HepG2 (cell line): ENCODE data around the gene NELFCD. TPM values are rescaled to one million over a fixed set of nuclear protein-coding genes. Genes with fewer than 3 reads are reported as not detected.

ENCODE experiments used
- ATAC-seq: fragments of 200-7000 bp; cut with Tn5 transposase; 3 replicates; pipeline ENCODE4 v1.9.1; 2020; ENCODE audit warnings: mild to moderate bottlenecking, moderate library complexity
- BruUV-seq: library from RNA; stranded (reverse); fragments of 400-500 nt; replicated peaks from 2 replicates; lab custom pipeline; 2021; lab: Mats Ljungman, UMichigan
- CTCF ChIA-PET: fragments of 300-600 bp; formaldehyde crosslinking; extraction: SDS; loops from one replicate; lab custom pipeline; 2021; ENCODE audit warnings: low total read pairs, inconsistent platforms, low intra/inter-chr PET ratio; lab: Yijun Ruan, JAX
- POLR2A ChIA-PET: fragments of 350-600 bp; sonication (Branson Sonifier 250); formaldehyde crosslinking; loops from one replicate; lab custom pipeline; 2020; ENCODE audit warnings: antibody characterized with exemption, inconsistent platforms; lab: Yijun Ruan, JAX
- DNase-seq: peaks from one replicate; pipeline ENCODE4 v3.0.0-alpha.2; 2015; ENCODE audit warnings: low spot score
- FAIRE-seq: peaks from 3 replicates; lab custom pipeline; 2011; peaks lifted over from hg19 to GRCh38; lab: Jason Lieb, UNC
- H2AFZ ChIP-seq: one replicate; pipeline ENCODE4 v1.6.1; 2011; ENCODE audit warnings: low read length, inconsistent platforms
- H3K27ac ChIP-seq: fragments of 300-600 bp; 3 replicates; pipeline ENCODE4 v1.8.0; 2011; ENCODE audit warnings: mixed run types, mild to moderate bottlenecking, mixed read lengths, low read length, inconsistent platforms; ENCODE audit not compliant: insufficient read depth; ENCODE audit errors: extremely low read length
- H3K27me3 ChIP-seq, 2 experiments: fragments of 200-600 bp in 1 of 2; 2 replicates in 1 of 2; 3 replicates in 1 of 2; pipeline versions ENCODE4 v1.6.0 to v1.8.0; 2011; ENCODE audit warnings: low read length in 2 of 2, mild to moderate bottlenecking in 2 of 2, moderate library complexity in 2 of 2, inconsistent platforms in 1 of 2; ENCODE audit not compliant: insufficient read depth in 2 of 2, control insufficient read depth in 1 of 2
- H3K36me3 ChIP-seq, 2 experiments: fragments of 200-600 bp in 1 of 2; replicated peaks in 1 of 2; 2 replicates in 1 of 2; 3 replicates in 1 of 2; pipeline versions ENCODE4 v1.5.1 to v1.8.0; 2011; ENCODE audit warnings: low read length in 2 of 2, inconsistent platforms in 1 of 2; ENCODE audit not compliant: insufficient read depth in 2 of 2, control insufficient read depth in 1 of 2
- H3K4me1 ChIP-seq: 2 replicates; pipeline ENCODE4 v1.5.1; 2012; ENCODE audit warnings: low read length, inconsistent platforms; ENCODE audit not compliant: insufficient read depth
- H3K4me2 ChIP-seq: 2 replicates; pipeline ENCODE4 v1.6.0; 2011; ENCODE audit warnings: low read depth, low read length, inconsistent platforms
- H3K4me3 ChIP-seq, 3 experiments: fragments of 200-600 bp in 1 of 3; sonication (generic), shearing (Covaris generic) in 1 of 3; replicated peaks in 1 of 3; 2 replicates each; pipeline ENCODE4 v1.5.1; 2011 to 2016; ENCODE audit warnings: low read length in 3 of 3, inconsistent platforms in 2 of 3, low read depth in 2 of 3, mild to moderate bottlenecking in 2 of 3, control low read depth in 1 of 3, mixed read lengths in 1 of 3; ENCODE audit not compliant: insufficient read depth in 1 of 3
- H3K79me2 ChIP-seq: one replicate; pipeline ENCODE4 v1.6.1; 2011; ENCODE audit warnings: low read length, inconsistent platforms; ENCODE audit not compliant: insufficient read depth
- H3K9ac ChIP-seq: 2 replicates; pipeline ENCODE4 v1.6.0; 2011; ENCODE audit warnings: mild to moderate bottlenecking, low read depth, low read length, inconsistent platforms; ENCODE audit not compliant: insufficient read depth
- H3K9me3 ChIP-seq: 2 replicates; pipeline ENCODE4 v1.5.1; 2012; ENCODE audit warnings: mild to moderate bottlenecking, low read length
- H4K20me1 ChIP-seq: 2 replicates; pipeline ENCODE4 v1.6.0; 2011; ENCODE audit warnings: inconsistent platforms, mild to moderate bottlenecking, low read length, moderate library complexity; ENCODE audit not compliant: insufficient read depth
- ARID3A ChIP-seq: IDR thresholded peaks from 2 replicates; pipeline ENCODE4 v1.6.1; 2012; ENCODE audit warnings: low read depth, low read length, improper control_type of control experiment
- ATF5 ChIP-seq: sonication (generic); formaldehyde crosslinking; IDR thresholded peaks from 2 replicates; pipeline ENCODE4 v1.4.0; 2020; ENCODE audit warnings: mild to moderate bottlenecking, low read depth, missing genetic modification reagents
- BHLHE40 ChIP-seq: IDR thresholded peaks from 2 replicates; pipeline ENCODE4 v1.6.1; 2011; ENCODE audit warnings: low read length, improper control_type of control experiment
- EEA1 ChIP-seq: sonication (generic); formaldehyde crosslinking; IDR thresholded peaks from 2 replicates; pipeline ENCODE4 v1.5.1; 2020; ENCODE audit warnings: mild to moderate bottlenecking, missing genetic modification reagents, borderline replicate concordance
- GABPB1 ChIP-seq: IDR thresholded peaks from 2 replicates; pipeline ENCODE4 v1.6.1; 2016; ENCODE audit warnings: mild to moderate bottlenecking, missing genetic modification reagents, moderate library complexity, missing compliant biosample characterization
- HDAC1 ChIP-seq: sonication (generic); formaldehyde crosslinking; IDR thresholded peaks from 2 replicates; pipeline ENCODE4 v1.5.1; 2020; ENCODE audit warnings: mild to moderate bottlenecking, missing genetic modification reagents
- HES4 ChIP-seq: sonication (generic); formaldehyde crosslinking; IDR thresholded peaks from 2 replicates; pipeline ENCODE4 v1.9.0; 2021; ENCODE audit warnings: mild to moderate bottlenecking, missing genetic modification reagents, borderline replicate concordance
- HIVEP1 ChIP-seq: sonication (generic); formaldehyde crosslinking; IDR thresholded peaks from 2 replicates; pipeline ENCODE4 v1.4.0; 2020; ENCODE audit warnings: mild to moderate bottlenecking, missing genetic modification reagents
- MAFF ChIP-seq: IDR thresholded peaks from 2 replicates; pipeline ENCODE4 v1.6.1; 2011; ENCODE audit warnings: low read depth, low read length, improper control_type of control experiment
- MXD4 ChIP-seq: IDR thresholded peaks from 2 replicates; pipeline ENCODE4 v1.6.1; 2016; ENCODE audit warnings: mild to moderate bottlenecking, missing biosample characterization, missing genetic modification reagents
- NONO ChIP-seq, 2 experiments: fragments of 450-650 bp in 1 of 2; sonication (generic) in 1 of 2; formaldehyde crosslinking in 1 of 2; IDR thresholded peaks in 1 of 2; conservative IDR thresholded peaks in 1 of 2; 2 replicates each; pipeline versions ENCODE4 v1.6.1 to v1.8.0; 2017 to 2022; ENCODE audit warnings: mild to moderate bottlenecking in 1 of 2, missing genetic modification reagents in 1 of 2, moderate library complexity in 1 of 2
- PAXIP1 ChIP-seq: sonication (generic); formaldehyde crosslinking; conservative IDR thresholded peaks from 2 replicates; pipeline ENCODE4 v1.4.0; 2020; ENCODE audit warnings: mild to moderate bottlenecking, missing genetic modification reagents, moderate library complexity
- UBTF ChIP-seq: sonication (generic); formaldehyde crosslinking; IDR thresholded peaks from 2 replicates; pipeline ENCODE4 v1.4.0; 2020; ENCODE audit warnings: mild to moderate bottlenecking, missing genetic modification reagents
- ZFP82 ChIP-seq: sonication (generic); formaldehyde crosslinking; IDR thresholded peaks from 2 replicates; pipeline ENCODE4 v1.5.1; 2020; ENCODE audit warnings: mild to moderate bottlenecking, missing genetic modification reagents, borderline replicate concordance
- ZMYM4 ChIP-seq: sonication (generic); formaldehyde crosslinking; IDR thresholded peaks from 2 replicates; pipeline ENCODE4 v1.8.1; 2023; ENCODE audit warnings: mild to moderate bottlenecking, missing genetic modification reagents
- ZNF761 ChIP-seq: sonication (generic); formaldehyde crosslinking; conservative IDR thresholded peaks from 2 replicates; pipeline ENCODE4 v1.4.0; 2020; ENCODE audit warnings: mild to moderate bottlenecking, missing genetic modification reagents
- WGBS: methylation state at CpG from one replicate; pipeline ENCODE4 v1.1.6; 2017; ENCODE audit warnings: low lambda C conversion rate; 5-methylcytosine and 5-hydroxymethylcytosine counted together
- in situ Hi-C: cut with HindIII; loops from 2 replicates; pipeline ENCODE4 v1.10.0; 2017; ENCODE audit warnings: low pct_unique_long_range_greater_than_20kb; ENCODE audit not compliant: extremely low pct_ligation_motif_present
- intact Hi-C: fragments of 100-400 bp; cut with micrococcal nuclease; formaldehyde crosslinking; loops from one replicate; pipeline ENCODE4 v1.10.0; 2022; ENCODE audit not compliant: unreplicated experiment
- polyA plus RNA-seq, 8 experiments: library from polyadenylated mRNA; depleted of rRNA in 3 of 8; stranded (reverse) in 7 of 8; unstranded in 1 of 8; fragments of >200 nt; fragmentation: Illumina TruSeq in 4 of 8; extraction: Trizol in 4 of 8; gene quantifications; 2 replicates each; pipeline versions ENCODE4 v1.2.1 to v1.2.3, GENCODE V29; 2011 to 2016; ENCODE audit warnings: low read depth in 4 of 8, missing spikeins in 1 of 8, mixed read lengths in 1 of 8; ENCODE audit not compliant: insufficient read depth in 1 of 8
- total RNA-seq, 5 experiments: library from RNA; depleted of rRNA; stranded (reverse); fragments of >200 nt; fragmentation: Illumina TruSeq; extraction: Trizol; gene quantifications; 2 replicates each; pipeline ENCODE4 v1.2.3, GENCODE V29; 2016; ENCODE audit warnings: low read depth in 1 of 5

NELFCD gene
- total and polyA plus RNA-seq, 2 of the 13 experiments (the other 11 are each of a cell fraction or from before 2014, with no cell fraction given), result 159 to 203 TPM

- TF ChIP-seq ZFP82 (CRISPR knock-in tag), result no peak
- no peak for TF ChIP-seq ARID3A
- TF ChIP-seq BHLHE40, result no peak
- no peak for TF ChIP-seq NONO (IDR thresholded peaks at IDR 0.05)
- TF ChIP-seq NONO (CRISPR knock-in tag; conservative IDR thresholded peaks at IDR 0.05), result no peak
- no peak for TF ChIP-seq GABPB1 (CRISPR knock-in tag)
- TF ChIP-seq HDAC1, result no peak
- TF ChIP-seq ZMYM4 (CRISPR knock-in tag), result no peak
- TF ChIP-seq ATF5 (CRISPR knock-in tag), result no peak
- TF ChIP-seq ZNF761 (CRISPR knock-in tag), result no peak
Observed at GRCh38 chr20:58973866-58974265, 7.2 kb upstream of the NELFCD start (continued).

GRCh38 chr20:58975353-58975752 lies 5.7 kb upstream of the NELFCD start:
- H2AFZ ChIP-seq, result no peak overlapping the region
- no peaks in the 10 kb centered on the region for H3K79me2 ChIP-seq
- peaks cover 15% of the 10 kb centered on the region for H3K9me3 ChIP-seq
- no peaks in the 10 kb centered on the region for H3K36me3 ChIP-seq
- peaks cover 0 to 13% of the 10 kb centered on the region in 2 experiments; a peak in 2 of 5 replicates for H3K27me3 ChIP-seq
- no TSS peak for BruUV-seq
- ChIA-PET POLR2A (interaction anchor here (2.1 kb wide), 1 partner anchor 57 kb away, joined by 6 read pairs; the partner anchor contains the start of gene ATP5F1E), CTCF (no interaction called here)
- no peak overlapping the region for H3K4me3 ChIP-seq
- DNase-seq (no peak), ATAC-seq (no peak), FAIRE-seq (no peak)
- intact Hi-C loops (no loop called here), in situ Hi-C loops (no loop called here)
- H3K4me2 ChIP-seq, result no peak overlapping the region
- peaks cover 11% of the 10 kb centered on the region for H3K4me1 ChIP-seq
- WGBS, result 8% methylated on average over 1 of the region's 1 CpG
- no peak overlapping the region for H3K27ac ChIP-seq
- no peaks in the 10 kb centered on the region for H4K20me1 ChIP-seq
- H3K9ac ChIP-seq, result no peak overlapping the region
- no peak for TF ChIP-seq HES4 (CRISPR knock-in tag)
- TF ChIP-seq UBTF (CRISPR knock-in tag), result no peak
- TF ChIP-seq MXD4 (CRISPR knock-in tag), result no peak
- TF ChIP-seq EEA1 (CRISPR knock-in tag), result no peak
- no peak for TF ChIP-seq HIVEP1 (CRISPR knock-in tag)
- no peak for TF ChIP-seq MAFF
- no peak for TF ChIP-seq PAXIP1 (CRISPR knock-in tag)
